GM13977 (cell line): ENCODE measurements around the gene PLD1.

Source experiments
- DNase-seq: peaks from one replicate; pipeline ENCODE4 v3.0.0; 2012; ENCODE audit warnings: low spot score
- CTCF ChIP-seq: IDR thresholded peaks from 2 replicates; pipeline ENCODE4 v1.5.1; 2012; ENCODE audit warnings: mild to moderate bottlenecking, control low read depth; ENCODE audit not compliant: insufficient read depth; ENCODE audit errors: extremely low read depth, missing control alignments
- in situ Hi-C: fragments of 300-500 bp; cut with MboI; formaldehyde crosslinking; loops from one replicate; pipeline ENCODE4 v1.12.0; 2022; ENCODE audit warnings: low sequenced_read_pairs, low pct_unique_long_range_greater_than_20kb, mixed read lengths, inconsistent platforms; ENCODE audit not compliant: unreplicated experiment

The PLD1 gene

GRCh38 chr3:171776839-171777583 is 33.3 kb downstream of the PLD1 start:
- in situ Hi-C loops: no loop called here
- no peak for TF ChIP-seq CTCF
- no peak for DNase-seq

- in situ Hi-C loops: no loop called here
- DNase-seq: no peak
- TF ChIP-seq CTCF: no peak
Measured at GRCh38 chr3:171776411-171776810, 33.9 kb downstream of the PLD1 start.

GRCh38 chr3:171775943-171776342 is 34.3 kb downstream of the PLD1 start:
- in situ Hi-C loops: no loop called here
- TF ChIP-seq CTCF: no peak
- no peak for DNase-seq

GRCh38 chr3:171774521-171774920 is 35.8 kb downstream of the PLD1 start:
- no peak for DNase-seq
- no peak for TF ChIP-seq CTCF
- in situ Hi-C loops: no loop called here

- in situ Hi-C loops: no loop called here
- peak; percentile 71 for TF ChIP-seq CTCF
- DNase-seq: peak; percentile 48
Measured at GRCh38 chr3:171772427-171773056, 37.7 kb downstream of the PLD1 start.

- TF ChIP-seq CTCF: no peak
- peak; percentile 47 for DNase-seq
- in situ Hi-C loops: no loop called here
Measured at GRCh38 chr3:171770689-171771620, 39.3 kb downstream of the PLD1 start.
